ENCODE measurements around the gene CAPN13. TPM values are rescaled to one million over a fixed set of nuclear protein-coding genes. Genes with fewer than 3 reads are reported as not detected.

Gene CAPN13
- total RNA-seq, 1 experiment from 2014 or later = 12.0 TPM

DNA sequence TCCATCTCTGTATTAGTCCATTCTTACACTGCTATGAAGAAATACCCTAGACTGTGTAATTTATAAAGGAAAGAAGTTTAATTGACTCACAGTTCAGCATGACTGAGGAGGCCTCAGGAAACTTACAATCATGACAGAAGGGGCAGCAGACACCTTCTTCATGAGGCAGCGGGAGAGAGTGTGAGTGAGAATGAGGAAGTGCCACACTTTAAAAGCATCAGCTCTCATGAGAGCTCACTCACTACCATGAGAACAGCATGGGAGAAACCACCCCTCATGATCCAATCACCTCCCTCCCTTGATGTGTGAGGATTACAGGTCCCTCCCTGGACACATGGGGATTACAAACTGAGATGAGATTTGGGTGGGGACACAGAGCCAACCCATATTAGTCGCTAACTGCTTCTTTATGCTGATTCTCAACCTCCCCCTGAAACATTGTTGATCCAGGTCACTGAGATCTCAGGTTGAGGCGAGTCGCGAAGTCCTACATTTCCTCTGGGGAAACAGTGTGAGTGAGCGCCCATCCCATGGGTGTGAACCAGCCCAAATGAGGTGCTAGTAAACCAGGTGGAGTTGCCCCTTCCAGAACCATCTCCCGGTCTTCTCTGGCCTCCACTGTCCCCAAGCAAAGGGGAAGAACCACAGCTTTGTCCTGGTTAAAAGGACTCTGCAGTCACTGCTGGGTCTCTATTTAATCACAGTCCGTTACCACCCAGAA, 123.8 kb downstream of the CAPN13 start:
- Mint-ChIP-seq H3K27me3 (ENCODE audit: unreplicated experiment) (peaks cover 74% of the 10 kb centered on the region), H3K4me3 (ENCODE audit: low read depth, unreplicated experiment) (no peak overlapping the region), H3K9me3 (ENCODE audit: low read depth, unreplicated experiment) (no peaks in the 10 kb centered on the region), H3K4me1 (ENCODE audit: low read depth, unreplicated experiment) (no peaks in the 10 kb centered on the region), H3K27ac (ENCODE audit: unreplicated experiment) (no peak overlapping the region), H3K36me3 (ENCODE audit: insufficient read depth, unreplicated experiment) (no peaks in the 10 kb centered on the region)
- intact Hi-C loops (cut with micrococcal nuclease; ENCODE audit: unreplicated experiment) = no loop called here
- no peak for DNase-seq
- CTCF ChIA-PET = no interaction called here
- TF ChIP-seq, protein P1, sequence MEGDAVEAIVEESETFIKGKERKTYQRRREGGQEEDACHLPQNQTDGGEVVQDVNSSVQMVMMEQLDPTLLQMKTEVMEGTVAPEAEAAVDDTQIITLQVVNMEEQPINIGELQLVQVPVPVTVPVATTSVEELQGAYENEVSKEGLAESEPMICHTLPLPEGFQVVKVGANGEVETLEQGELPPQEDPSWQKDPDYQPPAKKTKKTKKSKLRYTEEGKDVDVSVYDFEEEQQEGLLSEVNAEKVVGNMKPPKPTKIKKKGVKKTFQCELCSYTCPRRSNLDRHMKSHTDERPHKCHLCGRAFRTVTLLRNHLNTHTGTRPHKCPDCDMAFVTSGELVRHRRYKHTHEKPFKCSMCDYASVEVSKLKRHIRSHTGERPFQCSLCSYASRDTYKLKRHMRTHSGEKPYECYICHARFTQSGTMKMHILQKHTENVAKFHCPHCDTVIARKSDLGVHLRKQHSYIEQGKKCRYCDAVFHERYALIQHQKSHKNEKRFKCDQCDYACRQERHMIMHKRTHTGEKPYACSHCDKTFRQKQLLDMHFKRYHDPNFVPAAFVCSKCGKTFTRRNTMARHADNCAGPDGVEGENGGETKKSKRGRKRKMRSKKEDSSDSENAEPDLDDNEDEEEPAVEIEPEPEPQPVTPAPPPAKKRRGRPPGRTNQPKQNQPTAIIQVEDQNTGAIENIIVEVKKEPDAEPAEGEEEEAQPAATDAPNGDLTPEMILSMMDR (IDR thresholded peaks at IDR 0.05; ENCODE audit: unreplicated experiment) = no peak
- no TSS peak for BruUV-seq (replicated peaks)

DNA sequence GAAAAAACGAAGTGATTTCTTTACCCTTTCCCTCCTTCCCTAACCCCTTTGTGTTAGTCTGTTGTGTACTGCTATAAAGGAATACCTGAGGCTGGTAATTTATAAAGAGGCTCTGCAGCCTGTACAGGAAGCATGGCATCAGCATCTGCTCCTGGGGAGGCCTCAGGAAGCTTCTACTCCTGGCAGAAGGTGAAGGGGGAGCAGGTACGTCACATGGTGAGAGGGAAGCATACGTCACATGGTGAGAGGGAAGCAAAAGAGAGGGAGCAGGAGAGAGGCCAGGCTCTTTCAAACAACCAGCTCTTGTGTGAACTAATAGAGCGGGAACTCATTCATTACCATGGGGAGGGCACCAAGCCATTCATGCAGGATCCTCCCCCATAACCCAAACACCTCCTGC, 126.2 kb downstream of the CAPN13 start:
- no TSS peak for BruUV-seq (replicated peaks)
- no peak for DNase-seq
- Mint-ChIP-seq H3K27me3 (ENCODE audit: unreplicated experiment) (peaks cover 83% of the 10 kb centered on the region), H3K4me3 (ENCODE audit: low read depth, unreplicated experiment) (no peak overlapping the region), H3K4me1 (ENCODE audit: low read depth, unreplicated experiment) (no peaks in the 10 kb centered on the region), H3K9me3 (ENCODE audit: low read depth, unreplicated experiment) (no peaks in the 10 kb centered on the region), H3K27ac (ENCODE audit: unreplicated experiment) (no peak overlapping the region), H3K36me3 (ENCODE audit: insufficient read depth, unreplicated experiment) (no peaks in the 10 kb centered on the region)
- intact Hi-C loops (cut with micrococcal nuclease; ENCODE audit: unreplicated experiment) = no loop called here
- TF ChIP-seq, protein P1 (IDR thresholded peaks at IDR 0.05; ENCODE audit: unreplicated experiment) = no peak
- CTCF ChIA-PET = no interaction called here

DNA sequence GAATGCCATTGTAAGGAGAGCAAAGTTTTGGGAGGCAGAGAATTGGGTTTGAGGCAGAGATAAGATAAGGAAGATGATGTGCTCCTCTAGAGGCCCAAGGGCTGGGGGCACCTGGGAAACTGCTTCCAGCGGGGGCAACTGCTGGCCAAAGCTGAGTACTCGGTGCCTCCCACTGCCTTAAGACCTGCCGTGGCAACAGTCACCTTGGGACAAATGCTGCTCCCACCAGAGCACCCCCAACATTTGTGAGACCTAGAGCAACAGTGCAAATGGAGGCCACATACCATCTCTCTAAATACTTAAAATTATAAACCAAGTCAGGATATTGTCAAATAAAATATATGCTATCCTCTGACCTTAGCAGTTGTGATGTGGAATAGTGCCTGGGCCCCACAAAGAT, 127.1 kb downstream of the CAPN13 start:
- H3K27me3 Mint-ChIP-seq (ENCODE audit: unreplicated experiment) = peaks cover 76% of the 10 kb centered on the region
- H3K4me3 Mint-ChIP-seq (ENCODE audit: low read depth, unreplicated experiment) = no peak overlapping the region
- no peaks in the 10 kb centered on the region for H3K4me1 Mint-ChIP-seq (ENCODE audit: low read depth, unreplicated experiment)
- no peaks in the 10 kb centered on the region for H3K36me3 Mint-ChIP-seq (ENCODE audit: insufficient read depth, unreplicated experiment)
- H3K9me3 Mint-ChIP-seq (ENCODE audit: low read depth, unreplicated experiment) = no peaks in the 10 kb centered on the region
- BruUV-seq (replicated peaks) = no TSS peak
- intact Hi-C loops (cut with micrococcal nuclease; ENCODE audit: unreplicated experiment) = no loop called here
- TF ChIP-seq, protein P1 (IDR thresholded peaks at IDR 0.05; ENCODE audit: unreplicated experiment) = no peak
- H3K27ac Mint-ChIP-seq (ENCODE audit: unreplicated experiment) = no peak overlapping the region
- no peak for DNase-seq
- CTCF ChIA-PET = interaction anchor here (0.6 kb wide), 1 partner anchor 86 kb away, joined by 4 read pairs; no protein-coding TSS in a partner anchor

DNA sequence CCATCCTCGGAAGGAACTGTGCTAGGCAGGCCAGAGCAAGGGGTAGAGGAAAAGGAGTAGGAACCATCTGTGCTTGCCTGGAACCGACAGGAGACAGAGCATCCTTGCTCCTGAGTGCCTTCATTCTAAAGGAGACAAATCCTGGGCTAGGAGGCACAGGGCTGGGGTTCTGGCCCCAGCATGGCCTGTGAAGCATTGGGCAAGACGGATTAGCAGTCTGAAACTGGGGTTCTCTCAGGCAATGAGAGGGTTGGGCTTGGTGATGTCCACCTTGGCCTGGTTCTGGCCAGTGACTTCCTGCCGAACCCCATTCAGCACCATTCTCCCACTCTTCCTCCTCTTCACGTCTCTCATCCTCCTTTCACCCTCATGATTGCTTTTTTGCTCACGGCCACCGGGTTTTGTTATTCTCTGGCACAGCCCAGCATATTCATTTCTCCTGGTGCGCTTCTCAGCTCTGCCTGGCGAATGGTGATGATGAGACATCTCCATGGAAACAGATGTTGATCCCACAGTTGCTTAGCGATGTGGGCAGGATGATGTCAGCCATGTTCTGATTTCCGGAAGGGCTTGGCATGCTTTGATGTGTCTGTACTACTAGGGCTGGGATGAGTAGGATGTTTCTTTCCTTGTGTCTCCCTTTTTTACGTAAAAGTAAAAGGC, 127.7 kb downstream of the CAPN13 start:
- no peaks in the 10 kb centered on the region for H3K4me1 Mint-ChIP-seq (ENCODE audit: low read depth, unreplicated experiment)
- H3K27me3 Mint-ChIP-seq (ENCODE audit: unreplicated experiment) = peaks cover 76% of the 10 kb centered on the region
- TF ChIP-seq, protein P1 (IDR thresholded peaks at IDR 0.05; ENCODE audit: unreplicated experiment) = no peak
- CTCF ChIA-PET = no interaction called here
- H3K4me3 Mint-ChIP-seq (ENCODE audit: low read depth, unreplicated experiment) = no peak overlapping the region
- no peak for DNase-seq
- no TSS peak for BruUV-seq (replicated peaks)
- no peaks in the 10 kb centered on the region for H3K9me3 Mint-ChIP-seq (ENCODE audit: low read depth, unreplicated experiment)
- no peaks in the 10 kb centered on the region for H3K36me3 Mint-ChIP-seq (ENCODE audit: insufficient read depth, unreplicated experiment)
- H3K27ac Mint-ChIP-seq (ENCODE audit: unreplicated experiment) = no peak overlapping the region
- intact Hi-C loops (cut with micrococcal nuclease; ENCODE audit: unreplicated experiment) = no loop called here
